ENCODE data around the gene ENO2.

Gene ENO2

GRCh38 chr12:6955108-6956020 is 41.0 kb downstream of the ENO2 start:
- peak overlapping the region in 15 of 21 experiments; percentile 19 to 99 (median 90) for H3K27ac ChIP-seq
- H3K4me3 ChIP-seq: no peak overlapping the region

GRCh38 chr12:6956021-6956727 is 41.8 kb downstream of the ENO2 start:
- H3K4me3 ChIP-seq: no peak overlapping the region
- H3K27ac ChIP-seq: peak overlapping the region in 12 of 21 experiments; percentile 32 to 98 (median 76)

GRCh38 chr12:6957151-6957701 is 42.8 kb downstream of the ENO2 start:
- H3K27ac ChIP-seq: peak overlapping the region in 12 of 21 experiments; percentile 21 to 98 (median 70)
- no peak overlapping the region for H3K4me3 ChIP-seq

- Histone ChIP-seq H3K4me3 (no peak overlapping the region), H3K27ac (peak overlapping the region in 19 of 21 experiments; percentile 8 to 98 (median 69))
Measured at GRCh38 chr12:6957741-6958608, 43.6 kb downstream of the ENO2 start.

- Histone ChIP-seq H3K4me3 (peak overlapping the region in 1 of 7 experiments; percentile 11), H3K27ac (peak overlapping the region in 19 of 21 experiments; percentile 10 to 98 (median 69))
Measured at GRCh38 chr12:6958609-6959057, 44.3 kb downstream of the ENO2 start.

- Histone ChIP-seq H3K27ac (peak overlapping the region in 19 of 21 experiments; percentile 10 to 98 (median 69)), H3K4me3 (peak overlapping the region in 2 of 7 experiments; percentile 11 to 15)
Measured at GRCh38 chr12:6959058-6959804, 44.9 kb downstream of the ENO2 start.

GRCh38 chr12:6959805-6960592 is 45.6 kb downstream of the ENO2 start:
- Histone ChIP-seq H3K27ac (peak overlapping the region in 19 of 21 experiments; percentile 10 to 98 (median 85)), H3K4me3 (no peak overlapping the region)

- H3K27ac ChIP-seq: peak overlapping the region in 20 of 21 experiments; percentile 80 to 97 (median 91)
- H3K4me3 ChIP-seq: peak overlapping the region in 2 of 7 experiments; percentile 4 to 63
Measured at GRCh38 chr12:6960593-6961277, 46.4 kb downstream of the ENO2 start.

- Histone ChIP-seq H3K4me3 (peak overlapping the region in 4 of 7 experiments; percentile 4 to 63 (median 28)), H3K27ac (peak overlapping the region in 20 of 21 experiments; percentile 80 to 97 (median 91))
Measured at GRCh38 chr12:6961278-6961694, 46.9 kb downstream of the ENO2 start.

- Histone ChIP-seq H3K27ac (peak overlapping the region; percentile 14 to 97 (median 91)), H3K4me3 (peak overlapping the region in 5 of 7 experiments; percentile 4 to 63 (median 51))
Measured at GRCh38 chr12:6961695-6962284, 47.4 kb downstream of the ENO2 start.

- Histone ChIP-seq H3K27ac (peak overlapping the region in 20 of 21 experiments; percentile 80 to 97 (median 91)), H3K4me3 (peak overlapping the region; percentile 39 to 63 (median 51))
Measured at GRCh38 chr12:6962285-6963015, 48.1 kb downstream of the ENO2 start.

- peak overlapping the region in 20 of 21 experiments; percentile 80 to 97 (median 91) for H3K27ac ChIP-seq
- H3K4me3 ChIP-seq: peak overlapping the region; percentile 39 to 63 (median 51)
Measured at GRCh38 chr12:6963016-6963731, 48.8 kb downstream of the ENO2 start.

- H3K4me3 ChIP-seq: peak overlapping the region; percentile 39 to 63 (median 51)
- peak overlapping the region; percentile 51 to 97 (median 91) for H3K27ac ChIP-seq
Measured at GRCh38 chr12:6963791-6964413, 49.5 kb downstream of the ENO2 start.

- peak overlapping the region in 6 of 7 experiments; percentile 39 to 63 (median 50) for H3K4me3 ChIP-seq
Measured at GRCh38 chr12:6964605-6965025, 50.2 kb downstream of the ENO2 start.

More at GRCh38 chr12:6964605-6965025, 50.2 kb downstream of the ENO2 start:
- H3K27ac ChIP-seq: peak overlapping the region in 20 of 21 experiments; percentile 0 to 97 (median 91)
